Measurements from ENCODE around the gene TLR7.

Gene TLR7

DNA sequence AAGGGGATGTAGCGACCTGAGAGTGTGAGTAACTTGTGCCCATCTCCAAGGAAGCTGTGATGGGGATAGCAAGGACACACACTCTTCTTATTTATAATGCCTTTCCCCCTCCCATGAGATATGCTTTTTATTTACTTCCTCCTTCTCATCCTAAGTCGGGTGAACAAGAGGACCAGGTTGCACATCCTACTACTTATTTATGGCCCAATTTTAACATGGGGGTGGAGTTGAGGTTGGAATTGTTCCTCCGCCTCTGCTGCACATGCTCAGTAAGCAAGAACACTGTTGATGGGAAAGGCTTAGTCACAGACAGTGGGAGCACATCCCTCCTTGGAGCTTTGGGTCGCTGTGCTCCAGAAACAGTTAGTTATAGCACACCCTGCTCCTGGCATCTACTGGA is 24.3 kb downstream of the TLR7 start:
- no peak for TF ChIP-seq TAF1 (IDR thresholded peaks at IDR 0.05; ENCODE audit: borderline replicate concordance, insufficient read depth, low read length)
- TF ChIP-seq POLR2AphosphoS5 (IDR thresholded peaks at IDR 0.05; ENCODE audit: low read depth, low read length) = no peak
- no peak for TF ChIP-seq FOXP2 (optimal IDR thresholded peaks at IDR 0.05; ENCODE audit: borderline replicate concordance, extremely low read depth, extremely low read length, insufficient read depth)
- TF ChIP-seq SIN3A (IDR thresholded peaks at IDR 0.05; ENCODE audit: borderline replicate concordance, insufficient read depth, low read length) = no peak
- TF ChIP-seq REST (IDR thresholded peaks at IDR 0.05; ENCODE audit: insufficient read depth in 1 of 2, low read depth in 2 of 2, low read length in 2 of 2) = no peak

GRCh38 chrX:12891915-12892506 is 25.1 kb downstream of the TLR7 start:
- TF ChIP-seq SIN3A (IDR thresholded peaks at IDR 0.05; ENCODE audit: borderline replicate concordance, insufficient read depth, low read length) (no peak), FOXP2 (optimal IDR thresholded peaks at IDR 0.05; ENCODE audit: borderline replicate concordance, extremely low read depth, extremely low read length, insufficient read depth) (no peak), POLR2AphosphoS5 (IDR thresholded peaks at IDR 0.05; ENCODE audit: low read depth, low read length) (no peak), TAF1 (IDR thresholded peaks at IDR 0.05; ENCODE audit: borderline replicate concordance, insufficient read depth, low read length) (no peak), REST (IDR thresholded peaks at IDR 0.05; ENCODE audit: insufficient read depth in 1 of 2, low read depth in 2 of 2, low read length in 2 of 2) (no peak)

DNA sequence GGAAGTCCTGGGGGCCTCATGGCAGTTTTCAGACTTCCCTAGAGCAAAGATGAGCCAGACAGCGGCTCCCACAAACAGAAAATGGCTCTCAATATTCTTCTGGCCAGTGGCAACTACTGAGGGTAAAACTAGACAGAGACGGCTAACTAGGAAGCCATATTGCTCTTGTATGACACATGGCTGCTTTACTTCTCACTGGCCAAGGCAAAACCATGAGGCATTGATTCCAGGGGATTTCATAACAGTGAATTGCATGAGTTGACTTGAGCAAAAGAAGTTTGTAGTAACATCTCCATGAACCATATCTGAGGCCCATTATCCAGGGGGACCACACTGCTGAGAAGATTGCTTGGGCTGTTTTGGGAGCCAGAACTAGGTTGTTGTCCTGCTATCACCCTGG is 25.8 kb downstream of the TLR7 start:
- TF ChIP-seq FOXP2 (optimal IDR thresholded peaks at IDR 0.05; ENCODE audit: borderline replicate concordance, extremely low read depth, extremely low read length, insufficient read depth) (no peak), SIN3A (IDR thresholded peaks at IDR 0.05; ENCODE audit: borderline replicate concordance, insufficient read depth, low read length) (no peak), TAF1 (IDR thresholded peaks at IDR 0.05; ENCODE audit: borderline replicate concordance, insufficient read depth, low read length) (no peak), POLR2AphosphoS5 (IDR thresholded peaks at IDR 0.05; ENCODE audit: low read depth, low read length) (no peak), REST (IDR thresholded peaks at IDR 0.05; ENCODE audit: insufficient read depth in 1 of 2, low read depth in 2 of 2, low read length in 2 of 2) (no peak)

DNA sequence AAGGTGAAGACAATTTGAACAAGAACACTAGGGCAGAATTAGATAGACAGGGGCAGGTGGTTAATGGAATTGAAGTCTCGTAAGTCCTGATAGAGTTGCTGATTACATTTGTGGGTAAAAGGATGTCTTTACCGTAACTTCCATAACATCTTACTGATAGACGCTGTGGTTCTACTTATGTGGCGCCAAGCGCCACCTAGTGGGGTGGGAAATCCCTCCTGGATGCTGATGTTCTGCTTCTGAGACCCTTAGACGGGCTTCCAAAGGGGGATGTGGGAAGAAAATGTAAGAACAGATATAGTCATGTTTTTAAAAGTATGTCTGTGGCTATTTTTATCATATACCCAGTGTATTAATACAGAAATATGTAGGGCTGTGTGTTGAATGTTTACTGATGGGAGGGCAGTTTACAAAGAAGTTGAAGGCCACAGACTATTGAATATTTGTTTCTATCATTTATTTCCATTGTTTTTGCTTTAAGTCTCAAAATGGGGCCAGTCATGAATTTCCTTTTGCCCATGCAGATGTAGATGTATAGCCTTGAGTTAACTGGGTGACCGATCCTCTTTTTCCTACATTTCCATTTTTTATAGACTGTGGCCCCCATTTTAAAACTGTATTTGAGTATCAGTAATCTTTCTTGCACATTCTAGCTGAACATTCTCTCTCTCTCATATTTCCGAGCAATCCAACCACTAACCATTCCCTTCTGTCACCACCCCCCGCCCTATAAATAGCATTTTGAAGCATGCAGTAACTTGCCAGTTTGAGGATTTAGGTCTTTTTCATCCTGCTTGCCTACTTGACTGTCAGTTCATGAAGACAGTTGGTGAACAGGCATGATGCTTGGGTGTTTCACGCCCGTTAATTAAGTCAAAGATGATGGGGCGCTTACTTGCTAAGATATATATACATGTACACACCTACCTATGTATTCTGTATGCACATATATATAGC is 27.5 kb downstream of the TLR7 start:
- TF ChIP-seq SIN3A (IDR thresholded peaks at IDR 0.05; ENCODE audit: borderline replicate concordance, insufficient read depth, low read length) = no peak
- no peak for TF ChIP-seq FOXP2 (optimal IDR thresholded peaks at IDR 0.05; ENCODE audit: borderline replicate concordance, extremely low read depth, extremely low read length, insufficient read depth)
- TF ChIP-seq REST (IDR thresholded peaks at IDR 0.05; ENCODE audit: insufficient read depth in 1 of 2, low read depth in 2 of 2, low read length in 2 of 2) = no peak
- no peak for TF ChIP-seq TAF1 (IDR thresholded peaks at IDR 0.05; ENCODE audit: borderline replicate concordance, insufficient read depth, low read length)
- no peak for TF ChIP-seq POLR2AphosphoS5 (IDR thresholded peaks at IDR 0.05; ENCODE audit: low read depth, low read length)

Data from PFSK-1 (cell line).